PC-3 (cell line): ENCODE data around the gene ACSL4.
"Not testable (repeated sequence)": the region's sequence is repeated elsewhere in the genome, so short reads cannot be mapped to it uniquely, and the experiment has no call there.

ENCODE experiments used
- CTCF ChIP-seq: fragments of 300-600 bp; sonication (generic); conservative IDR thresholded peaks from 2 replicates; pipeline ENCODE4 v1.5.1; 2017; ENCODE audit warnings: antibody characterized with exemption, low read depth, mild to moderate bottlenecking, low read length
- EZH2 ChIP-seq: fragments of 300-600 bp; sonication (generic); IDR thresholded peaks from one replicate; pipeline ENCODE4 v1.6.1; 2017; ENCODE audit warnings: antibody characterized with exemption, mild to moderate bottlenecking, low read length; ENCODE audit not compliant: unreplicated experiment

- not testable (repeated sequence) for TF ChIP-seq CTCF, EZH2
Observed at GRCh38 chrX:109637477-109637876, 95.6 kb downstream of the ACSL4 start.
